NT2/D1 (cell line): ENCODE data around the gene SLC52A1.

ENCODE experiments used
- SUZ12 ChIP-seq: IDR thresholded peaks from 2 replicates; pipeline ENCODE4 v1.6.1; 2011; ENCODE audit not compliant: insufficient read length, insufficient read depth; ENCODE audit errors: extremely low read depth
- YY1 ChIP-seq: IDR thresholded peaks from 2 replicates; pipeline ENCODE4 v1.6.1; 2011; ENCODE audit not compliant: insufficient read length, insufficient read depth

- no peak for TF ChIP-seq SUZ12
- no peak for TF ChIP-seq YY1
These were observed 37.0 kb downstream of the SLC52A1 start for GRCh38 chr17:4998027-4998731.
